C1 segment of cervical spinal cord (tissue), 14 donors: ENCODE data around the gene POLR2J2.
"Not testable (repeated sequence)": the region's sequence is repeated elsewhere in the genome, so short reads cannot be mapped to it uniquely, and the experiment has no call there.

Source experiments
- DNase-seq, 14 donors: peaks; one replicate each; lab custom pipeline; 2025; lab: John Stamatoyannopoulos, UW

The POLR2J2 gene

GRCh38 chr7:102671166-102671955, at the start of gene POLR2J2:
Gene POLR2J2 (minus strand): TSS chr7:102671663. CDS start chr7:102671601, 62 bp downstream.
- not testable (repeated sequence) for DNase-seq

GRCh38 chr7:102718491-102718890, 47.0 kb upstream of the POLR2J2 start:
- not testable (repeated sequence) for DNase-seq

GRCh38 chr7:102715718-102716117, 44.3 kb upstream of the POLR2J2 start:
- DNase-seq: not testable (repeated sequence)

GRCh38 chr7:102714774-102715522, 43.5 kb upstream of the POLR2J2 start:
- DNase-seq: not testable (repeated sequence)

GRCh38 chr7:102713691-102714080, 42.2 kb upstream of the POLR2J2 start:
- DNase-seq: not testable (repeated sequence)

- not testable (repeated sequence) for DNase-seq
Measured at GRCh38 chr7:102713011-102713690, 41.7 kb upstream of the POLR2J2 start.

- DNase-seq: not testable (repeated sequence)
Measured at GRCh38 chr7:102698962-102699750, 27.7 kb upstream of the POLR2J2 start.

GRCh38 chr7:102697642-102698512, 26.4 kb upstream of the POLR2J2 start:
- DNase-seq: not testable (repeated sequence)

- not testable (repeated sequence) for DNase-seq
Measured at GRCh38 chr7:102696009-102696408, 24.5 kb upstream of the POLR2J2 start.

GRCh38 chr7:102695033-102695552, 23.6 kb upstream of the POLR2J2 start:
- not testable (repeated sequence) for DNase-seq

GRCh38 chr7:102694008-102694407, 22.5 kb upstream of the POLR2J2 start:
- not testable (repeated sequence) for DNase-seq

- not testable (repeated sequence) for DNase-seq
Measured at GRCh38 chr7:102690602-102691001, 19.1 kb upstream of the POLR2J2 start.

- DNase-seq: not testable (repeated sequence)
Measured at GRCh38 chr7:102689436-102690282, 18.2 kb upstream of the POLR2J2 start.

- DNase-seq: not testable (repeated sequence)
Measured at GRCh38 chr7:102688299-102689036, 17.0 kb upstream of the POLR2J2 start.

GRCh38 chr7:102682560-102682959, 11.1 kb upstream of the POLR2J2 start:
- not testable (repeated sequence) for DNase-seq

GRCh38 chr7:102680780-102681179, 9.3 kb upstream of the POLR2J2 start:
- not testable (repeated sequence) for DNase-seq

GRCh38 chr7:102675545-102675944, 4.1 kb upstream of the POLR2J2 start:
- DNase-seq: not testable (repeated sequence)

GRCh38 chr7:102673447-102674067, 2.1 kb upstream of the POLR2J2 start:
- DNase-seq: not testable (repeated sequence)
